Neural progenitor cell (in vitro differentiated cells): ENCODE data around the gene KXD1.

ENCODE experiments used
- EZH2 ChIP-seq: fragments of 200-600 bp; sonication (generic); IDR thresholded peaks from 2 replicates; pipeline ENCODE4 v1.6.1; 2017; ENCODE audit warnings: antibody characterized with exemption, mild to moderate bottlenecking, moderate library complexity
- EZH2phosphoT487 ChIP-seq: fragments of 200-600 bp; sonication (generic); IDR thresholded peaks from 2 replicates; pipeline ENCODE4 v1.6.1; 2017; ENCODE audit warnings: antibody characterized with exemption
- TF ChIP-seq, protein P1 (sequence below): fragments of 200-600 bp; sonication (generic); IDR thresholded peaks from 2 replicates; pipeline ENCODE4 v1.5.1; 2017; ENCODE audit warnings: antibody characterized with exemption, mild to moderate bottlenecking

DNA sequence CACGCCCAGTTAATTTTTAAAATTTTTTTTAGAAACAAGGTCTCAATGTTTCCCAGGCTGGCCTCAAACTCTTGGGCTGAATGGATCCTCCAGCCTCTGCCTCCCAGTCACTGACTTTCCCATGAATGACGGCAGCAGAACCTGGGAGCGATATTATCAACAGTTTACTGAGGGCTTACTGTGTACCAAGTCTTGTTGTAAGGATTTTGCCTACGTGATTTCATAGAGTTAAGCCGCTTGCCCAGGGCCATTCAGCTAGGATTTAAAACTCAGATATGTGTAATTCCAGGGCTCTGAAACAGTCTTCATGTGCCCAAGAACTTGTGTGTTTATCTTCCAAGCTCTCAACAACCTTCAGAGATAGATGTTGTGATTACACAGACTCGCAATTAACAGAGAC lies 6.0 kb upstream of the KXD1 start:
- TF ChIP-seq, protein P1, sequence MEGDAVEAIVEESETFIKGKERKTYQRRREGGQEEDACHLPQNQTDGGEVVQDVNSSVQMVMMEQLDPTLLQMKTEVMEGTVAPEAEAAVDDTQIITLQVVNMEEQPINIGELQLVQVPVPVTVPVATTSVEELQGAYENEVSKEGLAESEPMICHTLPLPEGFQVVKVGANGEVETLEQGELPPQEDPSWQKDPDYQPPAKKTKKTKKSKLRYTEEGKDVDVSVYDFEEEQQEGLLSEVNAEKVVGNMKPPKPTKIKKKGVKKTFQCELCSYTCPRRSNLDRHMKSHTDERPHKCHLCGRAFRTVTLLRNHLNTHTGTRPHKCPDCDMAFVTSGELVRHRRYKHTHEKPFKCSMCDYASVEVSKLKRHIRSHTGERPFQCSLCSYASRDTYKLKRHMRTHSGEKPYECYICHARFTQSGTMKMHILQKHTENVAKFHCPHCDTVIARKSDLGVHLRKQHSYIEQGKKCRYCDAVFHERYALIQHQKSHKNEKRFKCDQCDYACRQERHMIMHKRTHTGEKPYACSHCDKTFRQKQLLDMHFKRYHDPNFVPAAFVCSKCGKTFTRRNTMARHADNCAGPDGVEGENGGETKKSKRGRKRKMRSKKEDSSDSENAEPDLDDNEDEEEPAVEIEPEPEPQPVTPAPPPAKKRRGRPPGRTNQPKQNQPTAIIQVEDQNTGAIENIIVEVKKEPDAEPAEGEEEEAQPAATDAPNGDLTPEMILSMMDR = no peak
- TF ChIP-seq EZH2 = no peak
- no peak for TF ChIP-seq EZH2phosphoT487
